HG03097 (cell line): ENCODE results near the gene HLCS.

Source experiments
- ATAC-seq: cut with Tn5 transposase; IDR thresholded peaks from one replicate; pipeline ENCODE4 v1.9.1; 2021; ENCODE audit not compliant: unreplicated experiment, low FRiP score

The HLCS gene

DNA sequence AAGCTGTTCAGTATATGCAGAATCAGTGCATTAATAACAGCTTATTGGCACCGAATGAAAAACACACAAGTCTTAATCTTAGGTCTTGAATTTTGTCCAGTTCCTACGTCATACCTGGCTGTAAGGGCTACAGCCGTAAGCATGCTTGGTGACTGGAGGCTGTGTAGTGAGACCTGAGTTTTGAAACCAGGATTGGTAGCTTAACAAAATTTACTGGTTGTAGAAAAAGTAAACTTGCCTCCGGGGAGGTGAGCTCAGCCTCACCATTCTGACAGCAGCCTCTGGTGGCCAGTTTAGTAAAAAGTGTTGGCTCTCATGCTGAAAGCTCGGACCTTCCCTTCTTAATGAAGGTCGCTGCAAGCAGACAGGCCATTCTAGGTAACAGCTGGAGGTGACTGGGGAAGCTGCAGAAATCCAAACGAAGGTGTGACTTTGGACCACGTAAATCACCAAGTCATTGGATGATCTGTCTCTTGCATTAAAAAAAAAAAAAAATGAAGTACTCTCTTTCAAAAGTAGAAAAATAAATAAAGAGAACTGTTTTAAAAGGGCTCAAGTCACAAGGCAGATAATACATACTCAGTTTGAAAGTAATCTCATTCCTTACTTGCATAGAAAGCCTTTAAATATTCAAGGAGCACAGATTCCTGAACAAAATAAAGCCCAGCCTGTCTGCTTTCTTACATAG, 48.9 kb downstream of the HLCS start:
- no peak for ATAC-seq

GRCh38 chr21:36916718-36917117, 49.8 kb downstream of the HLCS start:
- no peak for ATAC-seq

- no peak for ATAC-seq
These were observed 50.7 kb downstream of the HLCS start for GRCh38 chr21:36915696-36916245.

DNA sequence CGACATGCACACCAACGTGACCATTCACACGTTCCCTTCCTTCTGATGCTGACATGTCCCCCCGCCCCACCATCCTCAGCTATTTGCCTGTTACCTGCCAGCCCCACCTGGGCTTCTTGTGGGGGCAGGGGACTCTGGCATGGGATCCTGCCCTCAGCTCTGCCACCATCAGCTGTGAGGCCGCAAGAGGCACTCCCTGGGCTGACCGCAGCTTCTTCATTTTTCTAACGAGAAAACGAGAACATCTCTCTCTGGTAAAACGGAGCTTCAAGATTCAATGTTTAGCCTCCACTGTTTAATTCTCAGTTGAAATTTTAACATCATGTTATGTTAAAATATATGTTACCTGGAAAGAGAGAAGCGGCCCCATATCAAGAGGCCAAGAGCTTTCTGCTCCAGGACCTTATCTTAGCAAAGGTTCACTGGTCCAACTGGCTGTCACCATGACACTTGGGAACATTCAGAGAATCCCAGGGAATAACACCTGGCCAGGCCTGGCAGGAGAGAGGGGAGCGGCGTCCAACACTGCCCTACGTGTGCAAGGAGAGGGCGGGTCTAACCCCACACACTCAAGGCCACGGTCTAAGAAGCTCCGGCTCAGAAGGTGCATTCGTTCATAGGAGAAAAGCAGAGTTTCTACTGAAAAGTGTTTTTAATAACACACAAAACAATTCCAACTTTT, 51.3 kb downstream of the HLCS start:
- no peak for ATAC-seq

- ATAC-seq = no peak
These were observed 52.0 kb downstream of the HLCS start for GRCh38 chr21:36914244-36915013.

DNA sequence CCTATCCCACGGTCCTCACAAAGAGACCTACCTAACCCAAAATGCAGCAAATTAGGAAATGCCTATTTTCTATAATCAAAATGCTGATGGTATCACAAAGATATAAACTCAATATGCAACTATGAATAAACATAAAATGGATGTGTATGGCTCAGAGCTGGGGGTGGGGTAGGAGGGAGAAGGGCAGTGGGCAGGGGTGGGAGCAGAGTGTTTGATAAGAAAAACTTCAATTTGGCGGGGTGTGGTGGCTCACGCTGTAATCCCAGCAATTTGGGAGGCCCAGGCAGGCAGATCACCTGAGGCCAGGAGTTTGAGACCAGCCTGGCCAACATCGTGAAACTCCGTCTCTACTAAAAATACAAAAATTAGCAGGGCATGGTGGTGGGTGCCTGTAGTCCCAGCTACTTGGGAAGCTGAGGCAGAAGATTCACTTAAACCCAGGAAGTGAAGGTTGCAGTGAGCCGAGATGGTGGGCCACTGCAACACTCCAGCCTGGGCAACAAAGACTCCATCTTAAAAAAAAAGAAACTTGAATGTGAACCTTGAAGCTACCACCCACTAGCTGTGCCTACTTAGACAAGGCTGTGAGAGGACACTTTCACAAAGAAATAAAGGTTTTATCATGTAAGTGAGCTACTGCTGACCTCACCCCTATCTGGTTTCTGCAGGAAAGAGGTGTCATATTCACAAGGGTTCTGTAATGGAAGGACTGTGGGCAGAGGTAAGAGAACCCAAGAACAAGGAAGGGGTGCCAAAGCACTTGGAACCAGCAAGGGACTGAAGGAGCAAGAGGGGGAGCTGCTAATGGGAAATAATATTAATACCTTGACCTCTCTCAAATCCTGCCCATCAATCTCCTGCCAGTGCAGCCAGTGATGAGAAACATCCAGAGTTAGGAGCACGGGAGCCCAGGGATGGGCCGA, 53.0 kb downstream of the HLCS start:
- no peak for ATAC-seq

GRCh38 chr21:36910581-36911307, 55.7 kb downstream of the HLCS start:
- ATAC-seq = no peak

DNA sequence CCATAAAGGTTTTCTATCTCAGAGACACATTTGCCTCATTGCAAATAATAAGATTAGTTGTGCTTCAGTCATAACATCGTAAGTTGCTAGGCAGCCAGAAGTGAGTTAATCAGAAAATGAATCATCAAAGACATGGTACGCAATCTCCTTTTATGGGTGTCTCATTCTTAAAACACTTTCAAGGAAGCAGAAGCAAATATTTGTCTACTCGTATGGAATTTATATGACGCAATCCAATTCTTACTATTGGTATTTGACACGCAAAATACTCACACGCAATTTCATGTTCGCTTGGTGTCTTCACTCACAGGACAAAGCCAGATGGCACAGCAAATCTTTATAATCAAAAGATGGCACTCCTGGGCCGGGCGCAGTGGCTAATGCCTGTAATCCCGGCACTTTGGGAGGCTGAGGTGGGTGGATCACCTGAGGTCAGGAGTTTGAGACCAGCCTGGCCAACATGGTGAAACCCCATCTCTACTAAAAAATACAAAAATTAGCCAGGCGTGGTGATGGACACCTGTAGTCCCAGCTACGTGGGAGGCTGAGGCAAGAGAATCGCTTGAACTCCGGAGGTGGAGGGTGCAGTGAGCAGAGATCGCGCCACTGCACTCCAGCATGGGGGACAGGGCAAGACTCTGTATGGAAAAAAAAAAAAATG, 56.4 kb downstream of the HLCS start:
- ATAC-seq = no peak

DNA sequence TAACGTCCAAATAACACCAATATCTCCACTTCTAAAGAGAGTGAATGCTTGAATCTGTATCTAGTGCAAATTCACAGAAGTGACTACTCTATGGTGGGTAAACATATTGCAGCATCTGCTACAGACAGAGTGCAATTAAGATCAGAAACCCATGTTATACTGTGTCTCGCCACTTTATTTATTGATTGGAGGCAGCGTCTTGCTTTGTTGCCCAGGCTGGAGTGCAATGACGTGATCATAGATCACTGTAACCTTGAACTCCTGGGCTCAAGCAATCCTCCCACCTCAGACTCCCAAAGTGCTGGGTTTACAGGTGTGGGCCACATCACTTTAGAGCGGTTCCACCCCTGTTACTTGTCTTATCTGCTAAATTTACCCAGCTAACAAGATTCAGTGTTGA, 57.0 kb downstream of the HLCS start:
- no peak for ATAC-seq

GRCh38 chr21:36908260-36908908, 58.1 kb downstream of the HLCS start:
- no peak for ATAC-seq

- ATAC-seq = no peak
These were observed 62.3 kb downstream of the HLCS start for GRCh38 chr21:36904093-36904666.

DNA sequence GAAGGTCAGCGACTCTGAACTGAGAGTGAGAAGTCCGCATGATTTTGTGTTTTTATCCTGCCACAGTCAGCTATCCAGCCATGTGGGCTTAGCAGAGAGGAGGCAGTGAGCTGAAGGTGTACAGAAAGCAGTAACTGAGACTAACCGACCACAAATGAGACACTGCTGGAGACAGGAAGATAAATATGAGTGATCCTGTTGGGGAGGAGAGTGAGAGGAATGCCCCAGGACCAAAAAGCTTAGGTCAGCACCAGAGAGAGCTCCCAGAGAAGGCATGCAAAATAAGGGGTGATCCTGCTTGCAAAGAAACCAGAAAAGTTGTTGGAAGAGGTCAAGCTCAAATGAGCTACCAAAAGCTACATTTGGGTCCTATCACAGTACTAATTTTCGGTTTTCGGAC, 63.7 kb downstream of the HLCS start:
- no peak for ATAC-seq

GRCh38 chr21:36902331-36902730, 64.1 kb downstream of the HLCS start:
- ATAC-seq = no peak

DNA sequence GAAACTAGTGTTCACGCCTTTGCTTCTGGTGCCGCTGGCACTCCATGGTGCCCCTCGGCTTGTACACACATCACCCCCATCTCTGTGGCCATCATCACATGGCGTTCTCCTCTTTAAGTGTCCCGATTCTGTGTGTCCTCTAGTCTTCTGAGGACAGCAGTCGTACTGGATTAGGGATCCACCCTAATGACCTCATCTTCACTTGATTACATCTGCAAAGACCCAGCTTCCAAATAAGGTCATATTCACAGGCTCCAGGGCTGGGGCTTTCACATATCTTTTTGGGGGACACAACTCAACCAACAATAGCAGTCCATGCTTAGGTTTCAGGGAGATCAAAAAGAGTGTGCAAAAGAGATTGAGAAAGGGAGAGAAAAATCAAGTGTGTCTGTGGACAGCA, 64.9 kb downstream of the HLCS start:
- no peak for ATAC-seq

- no peak for ATAC-seq
These were observed 72.9 kb downstream of the HLCS start for GRCh38 chr21:36893581-36893980.

DNA sequence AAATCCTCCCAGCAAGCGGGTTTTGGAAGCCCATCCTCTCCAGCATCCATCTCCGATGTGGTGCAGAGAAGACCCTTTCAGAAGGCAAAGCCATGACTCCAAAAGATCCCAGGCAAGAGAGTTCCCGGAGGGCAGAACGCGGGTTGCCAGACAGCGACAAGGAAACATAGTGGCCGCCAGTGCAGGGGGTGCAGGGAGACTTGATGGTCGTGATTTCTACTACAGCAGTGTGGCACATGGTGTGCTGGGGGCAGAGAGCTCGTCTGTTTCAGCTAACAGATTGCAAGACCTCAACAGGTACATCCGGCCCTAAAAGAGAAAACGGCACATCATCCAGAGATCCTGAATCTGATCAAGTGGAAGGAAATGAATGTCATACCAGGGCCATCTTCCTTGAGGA, 74.3 kb downstream of the HLCS start:
- no peak for ATAC-seq

- no peak for ATAC-seq
These were observed 74.8 kb downstream of the HLCS start for GRCh38 chr21:36891692-36892091.

GRCh38 chr21:36891121-36891520, 75.3 kb downstream of the HLCS start:
- ATAC-seq = no peak
